ENCODE measurements around the gene SOBP. TPM values are rescaled to one million over a fixed set of nuclear protein-coding genes. Genes with fewer than 3 reads are reported as not detected.

SOBP gene
- total and polyA plus RNA-seq, 5 donors from 2014 or later, result 0.07 to 0.13 TPM; not detected in 3

DNA sequence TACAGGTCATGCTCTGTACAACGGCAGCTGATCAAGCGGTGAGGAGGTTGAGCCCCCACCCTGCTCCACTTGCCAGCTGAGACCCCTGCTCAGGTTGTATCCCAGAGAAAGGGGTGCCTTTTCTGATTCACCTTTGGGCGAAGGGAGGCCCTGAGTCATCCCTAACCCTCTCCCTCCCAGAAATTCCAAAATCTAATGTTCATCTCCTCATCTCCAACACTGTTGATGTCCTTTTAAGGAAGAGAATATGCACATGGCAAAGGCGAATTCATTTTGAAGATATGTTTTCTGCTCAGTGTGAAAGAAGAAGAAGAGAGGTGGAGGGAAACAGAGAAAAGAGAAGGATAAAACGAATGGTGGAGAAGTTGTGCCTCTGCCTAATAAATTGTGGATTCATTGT lies 213.7 kb downstream of the SOBP start:
- no peaks in the 10 kb centered on the region for H3K27me3 ChIP-seq (ENCODE audit: control insufficient read depth, insufficient read depth, low read length)
- no peak for DNase-seq
- H3K4me1 Mint-ChIP-seq, result peaks cover 4 to 8% (median 7%) of the 10 kb centered on the region in 4 donors
- H3K36me3 Mint-ChIP-seq, result peaks cover 29% of the 10 kb centered on the region
- no peaks in the 10 kb centered on the region for H3K27me3 Mint-ChIP-seq
- H3K27ac ChIP-seq (ENCODE audit: insufficient read depth, low read length, poor library complexity, severe bottlenecking), result no peak overlapping the region
- no peak for ATAC-seq (ENCODE audit: low read depth in 2 of 2)
- H3K4me1 ChIP-seq (ENCODE audit: control insufficient read depth, insufficient read depth, low read length, poor library complexity, severe bottlenecking), result no peaks in the 10 kb centered on the region
- no peaks in the 10 kb centered on the region for H3K36me3 ChIP-seq (ENCODE audit: control insufficient read depth, insufficient read depth, low read length)
- H3K9me3 Mint-ChIP-seq, result peaks cover 0 to 3% (median 0%) of the 10 kb centered on the region in 7 donors
- no peaks in the 10 kb centered on the region for H3K9me3 ChIP-seq (ENCODE audit: control insufficient read depth in 2 of 2, low read length in 2 of 2)
- peak overlapping the region in 1 of 3 donors; percentile 27 for H3K27ac Mint-ChIP-seq
- no peak overlapping the region for H3K4me3 ChIP-seq (ENCODE audit: low read depth, low read length)
- no peak overlapping the region for H3K4me3 Mint-ChIP-seq

- ATAC-seq (ENCODE audit: low read depth in 2 of 2), result no peak
Observed at GRCh38 chr6:107704347-107705013, 214.6 kb downstream of the SOBP start.

GRCh38 chr6:107706516-107707115 lies 216.7 kb downstream of the SOBP start:
- ATAC-seq (ENCODE audit: low read depth in 2 of 2), result no peak
- Mint-ChIP-seq H3K4me1 (peaks cover 6 to 23% (median 7%) of the 10 kb centered on the region in 4 donors), H3K4me3 (no peak overlapping the region), H3K36me3 (peaks cover 33% of the 10 kb centered on the region), H3K9me3 (no peaks in the 10 kb centered on the region), H3K27me3 (no peaks in the 10 kb centered on the region), H3K27ac (no peak overlapping the region)
- Histone ChIP-seq H3K27ac (ENCODE audit: insufficient read depth, low read length, poor library complexity, severe bottlenecking) (no peak overlapping the region), H3K36me3 (ENCODE audit: control insufficient read depth, insufficient read depth, low read length) (no peaks in the 10 kb centered on the region), H3K4me1 (ENCODE audit: control insufficient read depth, insufficient read depth, low read length, poor library complexity, severe bottlenecking) (no peaks in the 10 kb centered on the region), H3K9me3 (ENCODE audit: control insufficient read depth in 2 of 2, low read length in 2 of 2) (no peaks in the 10 kb centered on the region), H3K27me3 (ENCODE audit: control insufficient read depth, insufficient read depth, low read length) (no peaks in the 10 kb centered on the region), H3K4me3 (ENCODE audit: low read depth, low read length) (no peak overlapping the region)
- no peak for DNase-seq

More at GRCh38 chr6:107704347-107705013, 214.6 kb downstream of the SOBP start:
- Mint-ChIP-seq H3K4me3 (no peak overlapping the region), H3K9me3 (peaks cover 0 to 3% (median 0%) of the 10 kb centered on the region in 7 donors), H3K27ac (peak overlapping the region in 1 of 3 donors; percentile 15), H3K27me3 (no peaks in the 10 kb centered on the region), H3K4me1 (peaks cover 4 to 15% (median 7%) of the 10 kb centered on the region in 4 donors), H3K36me3 (peaks cover 33% of the 10 kb centered on the region)
- no peaks in the 10 kb centered on the region for H3K36me3 ChIP-seq (ENCODE audit: control insufficient read depth, insufficient read depth, low read length)
- H3K27me3 ChIP-seq (ENCODE audit: control insufficient read depth, insufficient read depth, low read length), result no peaks in the 10 kb centered on the region
- DNase-seq, result peak in 2 of 3 donors; percentile 28 to 41
- no peaks in the 10 kb centered on the region for H3K9me3 ChIP-seq (ENCODE audit: control insufficient read depth in 2 of 2, low read length in 2 of 2)
- no peaks in the 10 kb centered on the region for H3K4me1 ChIP-seq (ENCODE audit: control insufficient read depth, insufficient read depth, low read length, poor library complexity, severe bottlenecking)
- H3K4me3 ChIP-seq (ENCODE audit: low read depth, low read length), result no peak overlapping the region
- H3K27ac ChIP-seq (ENCODE audit: insufficient read depth, low read length, poor library complexity, severe bottlenecking), result no peak overlapping the region

- ATAC-seq (ENCODE audit: low read depth in 2 of 2) (no peak), DNase-seq (no peak)
- H3K9me3 Mint-ChIP-seq, result no peaks in the 10 kb centered on the region
- peaks cover 8 to 33% (median 11%) of the 10 kb centered on the region in 4 donors for H3K4me1 Mint-ChIP-seq
- peak overlapping the region in 1 of 3 donors; percentile 12 for H3K27ac Mint-ChIP-seq
- no peak overlapping the region for H3K27ac ChIP-seq (ENCODE audit: insufficient read depth, low read length, poor library complexity, severe bottlenecking)
- no peaks in the 10 kb centered on the region for H3K9me3 ChIP-seq (ENCODE audit: control insufficient read depth in 2 of 2, low read length in 2 of 2)
- H3K36me3 ChIP-seq (ENCODE audit: control insufficient read depth, insufficient read depth, low read length), result no peaks in the 10 kb centered on the region
- peaks cover 33% of the 10 kb centered on the region for H3K36me3 Mint-ChIP-seq
- H3K4me3 ChIP-seq (ENCODE audit: low read depth, low read length), result no peak overlapping the region
- no peaks in the 10 kb centered on the region for H3K27me3 Mint-ChIP-seq
- H3K4me1 ChIP-seq (ENCODE audit: control insufficient read depth, insufficient read depth, low read length, poor library complexity, severe bottlenecking), result peaks cover 7% of the 10 kb centered on the region
- no peak overlapping the region for H3K4me3 Mint-ChIP-seq
- no peaks in the 10 kb centered on the region for H3K27me3 ChIP-seq (ENCODE audit: control insufficient read depth, insufficient read depth, low read length)
Observed at GRCh38 chr6:107707346-107708275, 217.7 kb downstream of the SOBP start.

DNA sequence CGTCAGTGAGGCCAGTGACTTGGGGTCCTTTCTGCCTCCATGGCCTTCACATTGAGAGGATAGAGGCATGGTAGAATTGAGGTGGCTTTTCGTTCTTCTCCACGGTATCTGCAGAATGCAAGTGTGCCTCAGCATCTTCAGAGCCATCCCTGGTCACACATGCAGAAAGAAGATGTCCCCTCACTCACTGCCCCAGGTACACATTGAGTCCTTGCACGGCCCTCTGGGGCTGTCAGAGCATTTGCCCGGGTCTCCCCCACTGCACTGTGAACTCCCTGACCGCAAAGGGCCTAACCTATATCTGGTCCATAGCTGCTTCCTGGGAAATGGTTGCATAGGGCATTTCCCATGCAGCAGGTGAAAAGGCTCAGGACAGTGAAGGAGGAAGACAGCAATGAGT lies 218.5 kb downstream of the SOBP start:
- peaks cover 15% of the 10 kb centered on the region for H3K4me1 ChIP-seq (ENCODE audit: control insufficient read depth, insufficient read depth, low read length, poor library complexity, severe bottlenecking)
- Mint-ChIP-seq H3K36me3 (peaks cover 33% of the 10 kb centered on the region), H3K27ac (peak overlapping the region in 1 of 3 donors; percentile 26), H3K9me3 (no peaks in the 10 kb centered on the region), H3K4me3 (no peak overlapping the region), H3K4me1 (peaks cover 15 to 41% (median 19%) of the 10 kb centered on the region in 4 donors), H3K27me3 (no peaks in the 10 kb centered on the region)
- DNase-seq (no peak), ATAC-seq (ENCODE audit: low read depth in 2 of 2) (no peak)
- no peak overlapping the region for H3K4me3 ChIP-seq (ENCODE audit: low read depth, low read length)
- H3K9me3 ChIP-seq (ENCODE audit: control insufficient read depth in 2 of 2, low read length in 2 of 2), result no peaks in the 10 kb centered on the region
- no peaks in the 10 kb centered on the region for H3K27me3 ChIP-seq (ENCODE audit: control insufficient read depth, insufficient read depth, low read length)
- no peak overlapping the region for H3K27ac ChIP-seq (ENCODE audit: insufficient read depth, low read length, poor library complexity, severe bottlenecking)
- no peaks in the 10 kb centered on the region for H3K36me3 ChIP-seq (ENCODE audit: control insufficient read depth, insufficient read depth, low read length)

- peak; percentile 27 to 59 for ATAC-seq (ENCODE audit: low read depth in 2 of 2)
- H3K36me3 ChIP-seq (ENCODE audit: control insufficient read depth, insufficient read depth, low read length), result no peaks in the 10 kb centered on the region
- Mint-ChIP-seq H3K4me1 (peaks cover 17 to 49% (median 20%) of the 10 kb centered on the region in 4 donors), H3K27ac (peak overlapping the region in 1 of 3 donors; percentile 26), H3K36me3 (peaks cover 34% of the 10 kb centered on the region), H3K4me3 (peak overlapping the region in 1 of 4 donors; percentile 11), H3K9me3 (no peaks in the 10 kb centered on the region), H3K27me3 (peaks cover 5% of the 10 kb centered on the region)
- H3K9me3 ChIP-seq (ENCODE audit: control insufficient read depth in 2 of 2, low read length in 2 of 2), result no peaks in the 10 kb centered on the region
- H3K4me3 ChIP-seq (ENCODE audit: low read depth, low read length), result no peak overlapping the region
- peaks cover 17% of the 10 kb centered on the region for H3K4me1 ChIP-seq (ENCODE audit: control insufficient read depth, insufficient read depth, low read length, poor library complexity, severe bottlenecking)
- DNase-seq, result no peak
- H3K27ac ChIP-seq (ENCODE audit: insufficient read depth, low read length, poor library complexity, severe bottlenecking), result no peak overlapping the region
- H3K27me3 ChIP-seq (ENCODE audit: control insufficient read depth, insufficient read depth, low read length), result no peaks in the 10 kb centered on the region
Observed at GRCh38 chr6:107709341-107709740, 219.4 kb downstream of the SOBP start.

All from CD4-positive, CD25-positive, alpha-beta regulatory T cell (primary cell).